AG04450 (cell line): ENCODE data around the gene AGTPBP1. TPM values are rescaled to one million over a fixed set of nuclear protein-coding genes. Genes with fewer than 3 reads are reported as not detected.

Experiments
- CTCF ChIA-PET: fragments of 300-600, 350-600 bp; formaldehyde crosslinking; extraction: SDS; loops from one replicate; lab custom pipeline; 2022; ENCODE audit warnings: antibody characterized with exemption, inconsistent platforms; lab: Charles Lee
- POLR2A ChIA-PET: fragments of 350-600 bp; formaldehyde crosslinking; extraction: SDS; loops from one replicate; lab custom pipeline; 2021; ENCODE audit warnings: antibody characterized with exemption, inconsistent platforms; lab: Yijun Ruan, JAX
- DNase-seq: peaks from one replicate; pipeline ENCODE4 v3.0.0-alpha.2; 2011; ENCODE audit warnings: low read depth, low spot score
- H3K27ac ChIP-seq: one replicate; pipeline ENCODE4 v1.5.1; 2012; ENCODE audit warnings: low read depth, low read length, control low read depth
- H3K27me3 ChIP-seq: one replicate; pipeline ENCODE4 v1.6.0; 2012; ENCODE audit warnings: low read length; ENCODE audit not compliant: control insufficient read depth, insufficient read depth
- H3K4me3 ChIP-seq: 2 replicates; pipeline ENCODE4 v1.5.1; 2011; ENCODE audit warnings: mild to moderate bottlenecking, low read depth, low read length, control low read depth
- H3K9me3 ChIP-seq: 2 replicates; pipeline ENCODE4 v1.5.1; 2012; ENCODE audit warnings: low read length; ENCODE audit not compliant: control insufficient read depth, insufficient read depth
- CTCF ChIP-seq: IDR thresholded peaks from 2 replicates; pipeline ENCODE4 v1.5.1; 2011; ENCODE audit warnings: low read depth, low read length, control low read depth, inconsistent platforms
- polyA plus RNA-seq: library from polyadenylated mRNA; depleted of rRNA; stranded (reverse); fragments of >200 nt; gene quantifications from 2 replicates; pipeline ENCODE4 v1.2.3, GENCODE V29; 2011

The AGTPBP1 gene
- polyA plus RNA-seq, 1 experiment, result 4.4 TPM

DNA sequence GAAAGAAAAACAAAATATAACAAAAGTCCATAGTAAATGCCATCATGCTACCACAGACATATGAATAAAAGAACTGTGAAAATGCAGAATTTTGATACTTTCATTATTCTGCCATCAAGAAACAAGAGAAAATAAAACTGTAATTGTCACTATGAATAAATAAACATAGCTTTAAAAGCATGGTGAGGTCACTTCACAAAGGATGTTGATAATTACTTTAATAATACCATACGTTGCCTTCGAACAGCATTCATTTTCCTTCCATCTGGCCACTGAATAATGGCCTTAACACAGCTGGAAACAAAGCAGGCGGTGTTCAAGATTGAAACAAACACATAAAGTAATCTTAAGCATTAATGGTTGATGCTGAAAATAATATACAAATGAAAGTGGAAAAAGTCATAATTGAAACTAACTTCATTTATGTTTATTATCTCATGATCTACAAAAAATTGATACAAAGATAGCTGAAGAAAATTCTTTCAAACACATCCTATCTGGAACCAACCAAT, 102.0 kb downstream of the AGTPBP1 start:
- TF ChIP-seq CTCF, result no peak
- Histone ChIP-seq H3K4me3 (no peak overlapping the region), H3K27me3 (no peaks in the 10 kb centered on the region), H3K27ac (no peak overlapping the region), H3K9me3 (no peaks in the 10 kb centered on the region)
- POLR2A ChIA-PET, result no interaction called here
- no peak for DNase-seq
- CTCF ChIA-PET, result interaction anchor here (1.0 kb wide), 1 partner anchor 30 kb away, joined by 4 read pairs; no protein-coding TSS in a partner anchor

GRCh38 chr9:85631809-85632208, 109.9 kb downstream of the AGTPBP1 start:
- POLR2A ChIA-PET, result no interaction called here
- no peak overlapping the region for H3K4me3 ChIP-seq
- H3K27ac ChIP-seq, result no peak overlapping the region
- H3K27me3 ChIP-seq, result no peaks in the 10 kb centered on the region
- no peak for DNase-seq
- TF ChIP-seq CTCF, result no peak
- CTCF ChIA-PET, result no interaction called here
- H3K9me3 ChIP-seq, result no peaks in the 10 kb centered on the region

DNA sequence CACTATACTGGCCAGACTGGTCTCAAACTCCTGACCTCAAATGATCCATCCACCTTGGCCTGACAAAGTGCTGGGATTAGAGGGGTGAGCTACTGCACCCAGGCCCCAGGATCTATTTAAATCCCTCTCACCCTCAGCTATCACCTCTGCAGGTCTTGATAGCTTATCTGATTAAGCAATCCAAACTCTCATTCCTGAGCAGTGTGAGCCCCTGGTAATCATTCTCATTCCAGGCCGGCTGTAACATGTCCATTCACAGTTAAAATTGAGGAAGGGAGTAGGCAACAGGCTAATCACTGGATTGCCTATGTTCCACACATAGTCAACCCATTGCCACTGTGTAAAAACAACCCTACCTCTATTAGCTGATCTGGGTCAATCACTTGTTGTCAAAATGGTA, 111.1 kb downstream of the AGTPBP1 start:
- Histone ChIP-seq H3K4me3 (no peak overlapping the region), H3K9me3 (no peaks in the 10 kb centered on the region), H3K27me3 (no peaks in the 10 kb centered on the region), H3K27ac (no peak overlapping the region)
- no peak for TF ChIP-seq CTCF
- CTCF ChIA-PET, result interaction anchor here (0.6 kb wide), 1 partner anchor 21 kb away, joined by 3 read pairs; no protein-coding TSS in a partner anchor
- POLR2A ChIA-PET, result no interaction called here
- no peak for DNase-seq

GRCh38 chr9:85617141-85617670, 124.5 kb downstream of the AGTPBP1 start:
- TF ChIP-seq CTCF, result no peak
- Histone ChIP-seq H3K9me3 (no peaks in the 10 kb centered on the region), H3K27me3 (no peaks in the 10 kb centered on the region), H3K4me3 (no peak overlapping the region), H3K27ac (no peak overlapping the region)
- ChIA-PET CTCF (interaction anchor here (1.1 kb wide), 1 partner anchor 1220 kb away, joined by 5 read pairs; no protein-coding TSS in a partner anchor), POLR2A (no interaction called here)
- DNase-seq, result no peak

DNA sequence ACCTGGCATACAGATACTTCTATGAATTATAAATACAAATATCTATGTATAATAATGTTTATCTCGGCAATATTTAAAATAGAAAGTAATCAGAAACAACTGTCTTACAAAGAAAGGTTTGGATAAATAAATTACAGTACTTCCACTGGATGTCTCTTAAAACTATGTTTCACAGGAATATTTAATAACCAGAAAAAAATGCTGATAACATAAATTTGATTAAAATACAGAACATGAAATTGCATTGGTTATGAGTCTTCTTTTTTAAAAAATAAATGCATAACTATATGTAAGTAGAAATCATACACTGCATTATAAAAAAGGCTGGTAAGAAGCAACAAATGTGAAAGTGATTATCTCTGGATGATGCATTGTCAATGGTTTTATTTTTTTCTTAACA, 126.0 kb downstream of the AGTPBP1 start:
- Histone ChIP-seq H3K9me3 (no peaks in the 10 kb centered on the region), H3K4me3 (no peak overlapping the region), H3K27me3 (no peaks in the 10 kb centered on the region), H3K27ac (no peak overlapping the region)
- TF ChIP-seq CTCF, result no peak
- DNase-seq, result no peak
- POLR2A ChIA-PET, result no interaction called here
- CTCF ChIA-PET, result interaction anchor here (1.2 kb wide), 1 partner anchor 1219 kb away, joined by 5 read pairs; no protein-coding TSS in a partner anchor
